ENCODE data around the gene LIN52.

GRCh38 chr14:74077401-74077800, 7.4 kb upstream of the LIN52 start:
- no peak for TF ChIP-seq CTCF (IDR thresholded peaks at IDR 0.05)
- TF ChIP-seq MAX (CRISPR knock-in tag; IDR thresholded peaks at IDR 0.05): no peak
- no peak for TF ChIP-seq ZNF281 (CRISPR knock-in tag; IDR thresholded peaks at IDR 0.05)
- TF ChIP-seq CBFB (CRISPR knock-in tag; IDR thresholded peaks at IDR 0.05; ENCODE audit: low read depth): no peak
- TF ChIP-seq TEAD4 (CRISPR knock-in tag; IDR thresholded peaks at IDR 0.05): no peak
- no peak for TF ChIP-seq GTF2I (CRISPR knock-in tag; conservative IDR thresholded peaks at IDR 0.05)
- no peak for TF ChIP-seq MYBL2 (CRISPR knock-in tag; IDR thresholded peaks at IDR 0.05)
- no peak for TF ChIP-seq JUN (CRISPR knock-in tag; IDR thresholded peaks at IDR 0.05)
- no peak for TF ChIP-seq ZNF512 (CRISPR knock-in tag; IDR thresholded peaks at IDR 0.05; ENCODE audit: borderline replicate concordance)
- no peak for TF ChIP-seq NR1H2 (CRISPR knock-in tag; IDR thresholded peaks at IDR 0.05)
